HepG2 (cell line): Measurements from ENCODE around the gene PDHX. TPM values are rescaled to one million over a fixed set of nuclear protein-coding genes. Genes with fewer than 3 reads are reported as not detected.

Source experiments
- ATAC-seq: fragments of 200-7000 bp; cut with Tn5 transposase; 3 replicates; pipeline ENCODE4 v1.9.1; 2020; ENCODE audit warnings: mild to moderate bottlenecking, moderate library complexity
- BruUV-seq: library from RNA; stranded (reverse); fragments of 400-500 nt; replicated peaks from 2 replicates; lab custom pipeline; 2021; lab: Mats Ljungman, UMichigan
- CTCF ChIA-PET: fragments of 300-600 bp; formaldehyde crosslinking; extraction: SDS; loops from one replicate; lab custom pipeline; 2021; ENCODE audit warnings: low total read pairs, inconsistent platforms, low intra/inter-chr PET ratio; lab: Yijun Ruan, JAX
- POLR2A ChIA-PET: fragments of 350-600 bp; sonication (Branson Sonifier 250); formaldehyde crosslinking; loops from one replicate; lab custom pipeline; 2020; ENCODE audit warnings: antibody characterized with exemption, inconsistent platforms; lab: Yijun Ruan, JAX
- DNase-seq: peaks from one replicate; pipeline ENCODE4 v3.0.0-alpha.2; 2015; ENCODE audit warnings: low spot score
- FAIRE-seq: peaks from 3 replicates; lab custom pipeline; 2011; peaks lifted over from hg19 to GRCh38; lab: Jason Lieb, UNC
- H2AFZ ChIP-seq: one replicate; pipeline ENCODE4 v1.6.1; 2011; ENCODE audit warnings: low read length, inconsistent platforms
- H3K27ac ChIP-seq: fragments of 300-600 bp; 3 replicates; pipeline ENCODE4 v1.8.0; 2011; ENCODE audit warnings: mixed run types, mild to moderate bottlenecking, mixed read lengths, low read length, inconsistent platforms; ENCODE audit not compliant: insufficient read depth; ENCODE audit errors: extremely low read length
- H3K27me3 ChIP-seq, 2 experiments: fragments of 200-600 bp in 1 of 2; 2 replicates in 1 of 2; 3 replicates in 1 of 2; pipeline versions ENCODE4 v1.6.0 to v1.8.0; 2011; ENCODE audit warnings: low read length in 2 of 2, mild to moderate bottlenecking in 2 of 2, moderate library complexity in 2 of 2, inconsistent platforms in 1 of 2; ENCODE audit not compliant: insufficient read depth in 2 of 2, control insufficient read depth in 1 of 2
- H3K36me3 ChIP-seq, 2 experiments: fragments of 200-600 bp in 1 of 2; replicated peaks in 1 of 2; 2 replicates in 1 of 2; 3 replicates in 1 of 2; pipeline versions ENCODE4 v1.5.1 to v1.8.0; 2011; ENCODE audit warnings: low read length in 2 of 2, inconsistent platforms in 1 of 2; ENCODE audit not compliant: insufficient read depth in 2 of 2, control insufficient read depth in 1 of 2
- H3K4me1 ChIP-seq: 2 replicates; pipeline ENCODE4 v1.5.1; 2012; ENCODE audit warnings: low read length, inconsistent platforms; ENCODE audit not compliant: insufficient read depth
- H3K4me2 ChIP-seq: 2 replicates; pipeline ENCODE4 v1.6.0; 2011; ENCODE audit warnings: low read depth, low read length, inconsistent platforms
- H3K4me3 ChIP-seq, 3 experiments: fragments of 200-600 bp in 1 of 3; sonication (generic), shearing (Covaris generic) in 1 of 3; replicated peaks in 1 of 3; 2 replicates each; pipeline ENCODE4 v1.5.1; 2011 to 2016; ENCODE audit warnings: low read length in 3 of 3, inconsistent platforms in 2 of 3, low read depth in 2 of 3, mild to moderate bottlenecking in 2 of 3, control low read depth in 1 of 3, mixed read lengths in 1 of 3; ENCODE audit not compliant: insufficient read depth in 1 of 3
- H3K79me2 ChIP-seq: one replicate; pipeline ENCODE4 v1.6.1; 2011; ENCODE audit warnings: low read length, inconsistent platforms; ENCODE audit not compliant: insufficient read depth
- H3K9ac ChIP-seq: 2 replicates; pipeline ENCODE4 v1.6.0; 2011; ENCODE audit warnings: mild to moderate bottlenecking, low read depth, low read length, inconsistent platforms; ENCODE audit not compliant: insufficient read depth
- H3K9me3 ChIP-seq: 2 replicates; pipeline ENCODE4 v1.5.1; 2012; ENCODE audit warnings: mild to moderate bottlenecking, low read length
- H4K20me1 ChIP-seq: 2 replicates; pipeline ENCODE4 v1.6.0; 2011; ENCODE audit warnings: inconsistent platforms, mild to moderate bottlenecking, low read length, moderate library complexity; ENCODE audit not compliant: insufficient read depth
- ARHGAP35 ChIP-seq: sonication (generic); formaldehyde crosslinking; IDR thresholded peaks from 2 replicates; pipeline ENCODE4 v1.9.0; 2022; ENCODE audit warnings: mild to moderate bottlenecking, inconsistent platforms, moderate library complexity, missing genetic modification reagents, borderline replicate concordance
- BRCA1 ChIP-seq: sonication (generic); formaldehyde crosslinking; IDR thresholded peaks from 2 replicates; pipeline ENCODE4 v1.4.0; 2020; ENCODE audit warnings: missing genetic modification reagents
- ELF4 ChIP-seq: sonication (generic); formaldehyde crosslinking; IDR thresholded peaks from 2 replicates; pipeline ENCODE4 v1.5.0; 2020; ENCODE audit warnings: missing genetic modification reagents, mild to moderate bottlenecking, moderate library complexity, borderline replicate concordance
- ETV5 ChIP-seq: IDR thresholded peaks from 2 replicates; pipeline ENCODE4 v1.6.1; 2018; ENCODE audit warnings: missing biosample characterization, missing genetic modification reagents, inconsistent platforms, borderline replicate concordance
- FOXM1 ChIP-seq: sonication (generic); formaldehyde crosslinking; IDR thresholded peaks from 2 replicates; pipeline ENCODE4 v1.5.0; 2020; ENCODE audit warnings: missing genetic modification reagents
- HNF4G ChIP-seq, 2 experiments: sonication (generic) in 1 of 2; formaldehyde crosslinking in 1 of 2; IDR thresholded peaks; 2 replicates each; pipeline versions ENCODE4 v1.4.0 to v1.6.1; 2011 to 2020; ENCODE audit warnings: borderline replicate concordance in 2 of 2, low read depth in 2 of 2, mild to moderate bottlenecking in 2 of 2, low read length in 1 of 2, missing genetic modification reagents in 1 of 2, moderate library complexity in 1 of 2
- ISX ChIP-seq: sonication (generic); formaldehyde crosslinking; conservative IDR thresholded peaks from 2 replicates; pipeline ENCODE4 v1.5.0; 2020; ENCODE audit warnings: missing genetic modification reagents
- KLF15 ChIP-seq: sonication (generic); formaldehyde crosslinking; IDR thresholded peaks from 2 replicates; pipeline ENCODE4 v1.8.1; 2023; ENCODE audit warnings: borderline replicate concordance, mild to moderate bottlenecking, inconsistent platforms, missing genetic modification reagents, mixed read lengths
- MBD4 ChIP-seq: IDR thresholded peaks from 2 replicates; pipeline ENCODE4 v1.6.1; 2012; ENCODE audit warnings: low read length, inconsistent platforms, borderline replicate concordance
- MIER3 ChIP-seq: IDR thresholded peaks from 2 replicates; pipeline ENCODE4 v1.6.1; 2016; ENCODE audit warnings: missing compliant biosample characterization, borderline replicate concordance
- SSRP1 ChIP-seq: IDR thresholded peaks from 2 replicates; pipeline ENCODE4 v1.6.1; 2016; ENCODE audit warnings: control low read depth
- TSC22D2 ChIP-seq: sonication (generic); formaldehyde crosslinking; IDR thresholded peaks from 2 replicates; pipeline ENCODE4 v1.5.1; 2020; ENCODE audit warnings: missing genetic modification reagents, mild to moderate bottlenecking, borderline replicate concordance
- ZBTB25 ChIP-seq: IDR thresholded peaks from 2 replicates; pipeline ENCODE4 v1.6.1; 2018; ENCODE audit warnings: missing genetic modification reagents
- ZNF407 ChIP-seq: sonication (generic); formaldehyde crosslinking; IDR thresholded peaks from one replicate; pipeline ENCODE4 v1.5.1; 2020; ENCODE audit warnings: mild to moderate bottlenecking, missing genetic modification reagents; ENCODE audit errors: not compliant biosample characterization
- ZNF776 ChIP-seq: sonication (generic); formaldehyde crosslinking; IDR thresholded peaks from 2 replicates; pipeline ENCODE4 v1.4.0; 2020; ENCODE audit warnings: mild to moderate bottlenecking, missing genetic modification reagents
- WGBS: methylation state at CpG from one replicate; pipeline ENCODE4 v1.1.6; 2017; ENCODE audit warnings: low lambda C conversion rate; 5-methylcytosine and 5-hydroxymethylcytosine counted together
- in situ Hi-C: cut with HindIII; loops from 2 replicates; pipeline ENCODE4 v1.10.0; 2017; ENCODE audit warnings: low pct_unique_long_range_greater_than_20kb; ENCODE audit not compliant: extremely low pct_ligation_motif_present
- intact Hi-C: fragments of 100-400 bp; cut with micrococcal nuclease; formaldehyde crosslinking; loops from one replicate; pipeline ENCODE4 v1.10.0; 2022; ENCODE audit not compliant: unreplicated experiment
- polyA plus RNA-seq, 8 experiments: library from polyadenylated mRNA; depleted of rRNA in 3 of 8; stranded (reverse) in 7 of 8; unstranded in 1 of 8; fragments of >200 nt; fragmentation: Illumina TruSeq in 4 of 8; extraction: Trizol in 4 of 8; gene quantifications; 2 replicates each; pipeline versions ENCODE4 v1.2.1 to v1.2.3, GENCODE V29; 2011 to 2016; ENCODE audit warnings: low read depth in 4 of 8, missing spikeins in 1 of 8, mixed read lengths in 1 of 8; ENCODE audit not compliant: insufficient read depth in 1 of 8
- total RNA-seq, 5 experiments: library from RNA; depleted of rRNA; stranded (reverse); fragments of >200 nt; fragmentation: Illumina TruSeq; extraction: Trizol; gene quantifications; 2 replicates each; pipeline ENCODE4 v1.2.3, GENCODE V29; 2016; ENCODE audit warnings: low read depth in 1 of 5

PDHX gene
- total and polyA plus RNA-seq, 2 of the 13 experiments (the other 11 are each of a cell fraction or from before 2014, with no cell fraction given): 41.0 to 73.8 TPM

- ChIA-PET CTCF (no interaction called here), POLR2A (no interaction called here)
- WGBS: 95% methylated on average over 1 of the region's 1 CpG
- H3K9ac ChIP-seq: no peak overlapping the region
- no TSS peak for BruUV-seq
- peaks cover 23% of the 10 kb centered on the region for H3K4me1 ChIP-seq
- ATAC-seq (no peak), FAIRE-seq (no peak), DNase-seq (no peak)
- TF ChIP-seq ETV5 (no peak), SSRP1 (no peak), TSC22D2 (CRISPR knock-in tag) (no peak), MIER3 (no peak), ZNF776 (CRISPR knock-in tag) (no peak), HNF4G (IDR thresholded peaks at IDR 0.05; ENCODE audit: borderline replicate concordance, low read depth, low read length) (no peak), HNF4G (CRISPR knock-in tag; IDR thresholded peaks at IDR 0.05; ENCODE audit: borderline replicate concordance, low read depth) (no peak), FOXM1 (no peak), ZBTB25 (CRISPR knock-in tag) (no peak), ARHGAP35 (CRISPR knock-in tag) (no peak), ELF4 (no peak), MBD4 (no peak), ISX (no peak), BRCA1 (CRISPR knock-in tag) (no peak), KLF15 (no peak), ZNF407 (CRISPR knock-in tag) (no peak)
- H2AFZ ChIP-seq: no peak overlapping the region
- H3K4me3 ChIP-seq: no peak overlapping the region
- H3K9me3 ChIP-seq: no peaks in the 10 kb centered on the region
- no peaks in the 10 kb centered on the region for H3K27me3 ChIP-seq
- intact Hi-C loops (no loop called here), in situ Hi-C loops (no loop called here)
- H3K79me2 ChIP-seq: no peaks in the 10 kb centered on the region
- H3K36me3 ChIP-seq: peaks cover 3 to 72% of the 10 kb centered on the region in 2 experiments
- no peak overlapping the region for H3K4me2 ChIP-seq
- H3K27ac ChIP-seq: no peak overlapping the region
- no peaks in the 10 kb centered on the region for H4K20me1 ChIP-seq
Measured at GRCh38 chr11:34971928-34972327, 55.5 kb downstream of the PDHX start.
